HepG2 (cell line): Measurements from ENCODE around the gene ADAM19. TPM values are rescaled to one million over a fixed set of nuclear protein-coding genes. Genes with fewer than 3 reads are reported as not detected.

Source experiments
- ATAC-seq: fragments of 200-7000 bp; cut with Tn5 transposase; 3 replicates; pipeline ENCODE4 v1.9.1; 2020; ENCODE audit warnings: mild to moderate bottlenecking, moderate library complexity
- BruUV-seq: library from RNA; stranded (reverse); fragments of 400-500 nt; replicated peaks from 2 replicates; lab custom pipeline; 2021; lab: Mats Ljungman, UMichigan
- CTCF ChIA-PET: fragments of 300-600 bp; formaldehyde crosslinking; extraction: SDS; loops from one replicate; lab custom pipeline; 2021; ENCODE audit warnings: low total read pairs, inconsistent platforms, low intra/inter-chr PET ratio; lab: Yijun Ruan, JAX
- POLR2A ChIA-PET: fragments of 350-600 bp; sonication (Branson Sonifier 250); formaldehyde crosslinking; loops from one replicate; lab custom pipeline; 2020; ENCODE audit warnings: antibody characterized with exemption, inconsistent platforms; lab: Yijun Ruan, JAX
- DNase-seq: peaks from one replicate; pipeline ENCODE4 v3.0.0-alpha.2; 2015; ENCODE audit warnings: low spot score
- FAIRE-seq: peaks from 3 replicates; lab custom pipeline; 2011; peaks lifted over from hg19 to GRCh38; lab: Jason Lieb, UNC
- H2AFZ ChIP-seq: one replicate; pipeline ENCODE4 v1.6.1; 2011; ENCODE audit warnings: low read length, inconsistent platforms
- H3K27ac ChIP-seq: fragments of 300-600 bp; 3 replicates; pipeline ENCODE4 v1.8.0; 2011; ENCODE audit warnings: mixed run types, mild to moderate bottlenecking, mixed read lengths, low read length, inconsistent platforms; ENCODE audit not compliant: insufficient read depth; ENCODE audit errors: extremely low read length
- H3K27me3 ChIP-seq, 2 experiments: fragments of 200-600 bp in 1 of 2; 2 replicates in 1 of 2; 3 replicates in 1 of 2; pipeline versions ENCODE4 v1.6.0 to v1.8.0; 2011; ENCODE audit warnings: low read length in 2 of 2, mild to moderate bottlenecking in 2 of 2, moderate library complexity in 2 of 2, inconsistent platforms in 1 of 2; ENCODE audit not compliant: insufficient read depth in 2 of 2, control insufficient read depth in 1 of 2
- H3K36me3 ChIP-seq, 2 experiments: fragments of 200-600 bp in 1 of 2; replicated peaks in 1 of 2; 2 replicates in 1 of 2; 3 replicates in 1 of 2; pipeline versions ENCODE4 v1.5.1 to v1.8.0; 2011; ENCODE audit warnings: low read length in 2 of 2, inconsistent platforms in 1 of 2; ENCODE audit not compliant: insufficient read depth in 2 of 2, control insufficient read depth in 1 of 2
- H3K4me1 ChIP-seq: 2 replicates; pipeline ENCODE4 v1.5.1; 2012; ENCODE audit warnings: low read length, inconsistent platforms; ENCODE audit not compliant: insufficient read depth
- H3K4me2 ChIP-seq: 2 replicates; pipeline ENCODE4 v1.6.0; 2011; ENCODE audit warnings: low read depth, low read length, inconsistent platforms
- H3K4me3 ChIP-seq, 3 experiments: fragments of 200-600 bp in 1 of 3; sonication (generic), shearing (Covaris generic) in 1 of 3; replicated peaks in 1 of 3; 2 replicates each; pipeline ENCODE4 v1.5.1; 2011 to 2016; ENCODE audit warnings: low read length in 3 of 3, inconsistent platforms in 2 of 3, low read depth in 2 of 3, mild to moderate bottlenecking in 2 of 3, control low read depth in 1 of 3, mixed read lengths in 1 of 3; ENCODE audit not compliant: insufficient read depth in 1 of 3
- H3K79me2 ChIP-seq: one replicate; pipeline ENCODE4 v1.6.1; 2011; ENCODE audit warnings: low read length, inconsistent platforms; ENCODE audit not compliant: insufficient read depth
- H3K9ac ChIP-seq: 2 replicates; pipeline ENCODE4 v1.6.0; 2011; ENCODE audit warnings: mild to moderate bottlenecking, low read depth, low read length, inconsistent platforms; ENCODE audit not compliant: insufficient read depth
- H3K9me3 ChIP-seq: 2 replicates; pipeline ENCODE4 v1.5.1; 2012; ENCODE audit warnings: mild to moderate bottlenecking, low read length
- H4K20me1 ChIP-seq: 2 replicates; pipeline ENCODE4 v1.6.0; 2011; ENCODE audit warnings: inconsistent platforms, mild to moderate bottlenecking, low read length, moderate library complexity; ENCODE audit not compliant: insufficient read depth
- BCLAF1 ChIP-seq: fragments of 450-650 bp; IDR thresholded peaks from 2 replicates; pipeline ENCODE4 v1.6.1; 2017; ENCODE audit warnings: mild to moderate bottlenecking
- JUNB ChIP-seq: sonication (generic); formaldehyde crosslinking; IDR thresholded peaks from 2 replicates; pipeline ENCODE4 v1.8.0; 2022; ENCODE audit warnings: missing genetic modification reagents, mild to moderate bottlenecking, borderline replicate concordance
- NFKB2 ChIP-seq: sonication (generic); formaldehyde crosslinking; IDR thresholded peaks from 2 replicates; pipeline ENCODE4 v1.4.0; 2020; ENCODE audit warnings: missing genetic modification reagents, borderline replicate concordance
- SALL1 ChIP-seq: sonication (generic); formaldehyde crosslinking; IDR thresholded peaks from 2 replicates; pipeline ENCODE4 v1.8.0; 2022; ENCODE audit warnings: mild to moderate bottlenecking, missing genetic modification reagents
- ZNF629 ChIP-seq: sonication (generic); formaldehyde crosslinking; conservative IDR thresholded peaks from 2 replicates; pipeline ENCODE4 v1.5.0; 2020; ENCODE audit warnings: missing genetic modification reagents
- WGBS: methylation state at CpG from one replicate; pipeline ENCODE4 v1.1.6; 2017; ENCODE audit warnings: low lambda C conversion rate; 5-methylcytosine and 5-hydroxymethylcytosine counted together
- in situ Hi-C: cut with HindIII; loops from 2 replicates; pipeline ENCODE4 v1.10.0; 2017; ENCODE audit warnings: low pct_unique_long_range_greater_than_20kb; ENCODE audit not compliant: extremely low pct_ligation_motif_present
- intact Hi-C: fragments of 100-400 bp; cut with micrococcal nuclease; formaldehyde crosslinking; loops from one replicate; pipeline ENCODE4 v1.10.0; 2022; ENCODE audit not compliant: unreplicated experiment
- polyA plus RNA-seq, 8 experiments: library from polyadenylated mRNA; depleted of rRNA in 3 of 8; stranded (reverse) in 7 of 8; unstranded in 1 of 8; fragments of >200 nt; fragmentation: Illumina TruSeq in 4 of 8; extraction: Trizol in 4 of 8; gene quantifications; 2 replicates each; pipeline versions ENCODE4 v1.2.1 to v1.2.3, GENCODE V29; 2011 to 2016; ENCODE audit warnings: low read depth in 4 of 8, missing spikeins in 1 of 8, mixed read lengths in 1 of 8; ENCODE audit not compliant: insufficient read depth in 1 of 8
- total RNA-seq, 5 experiments: library from RNA; depleted of rRNA; stranded (reverse); fragments of >200 nt; fragmentation: Illumina TruSeq; extraction: Trizol; gene quantifications; 2 replicates each; pipeline ENCODE4 v1.2.3, GENCODE V29; 2016; ENCODE audit warnings: low read depth in 1 of 5

Gene ADAM19
- total and polyA plus RNA-seq, 2 of the 13 experiments (the other 11 are each of a cell fraction or from before 2014, with no cell fraction given) = 0.38 to 0.74 TPM

GRCh38 chr5:157469687-157470086, 105.9 kb downstream of the ADAM19 start (continued):
- TF ChIP-seq NFKB2 (no peak), JUNB (CRISPR knock-in tag) (no peak)
- TF ChIP-seq, all 625 proteins: peak for 0

- FAIRE-seq = no peak
- DNase-seq = no peak
- H3K27me3 ChIP-seq = 0 out of 5 replicates have a peak, but pooled peaks cover 0 to 3% of the 10 kb centered on the region in 2 experiments
- H4K20me1 ChIP-seq = no peaks in the 10 kb centered on the region
- ATAC-seq = no peak
- no peak overlapping the region for H2AFZ ChIP-seq
- intact Hi-C loops = no loop called here
- no peaks in the 10 kb centered on the region for H3K9me3 ChIP-seq
- H3K9ac ChIP-seq = no peak overlapping the region
- no peak overlapping the region for H3K27ac ChIP-seq
- CTCF ChIA-PET = no interaction called here
- H3K79me2 ChIP-seq = no peaks in the 10 kb centered on the region
- in situ Hi-C loops = no loop called here
- H3K4me1 ChIP-seq = no peaks in the 10 kb centered on the region
- POLR2A ChIA-PET = no interaction called here
- 50% methylated on average over 2 of the region's 7 CpGs for WGBS
- H3K4me2 ChIP-seq = no peak overlapping the region
- TF ChIP-seq SALL1 = no peak
- no peak for TF ChIP-seq BCLAF1
- TF ChIP-seq ZNF629 = peak; percentile 85
- BruUV-seq = no TSS peak
- no peaks in the 10 kb centered on the region for H3K36me3 ChIP-seq
- no peak overlapping the region for H3K4me3 ChIP-seq
Measured at GRCh38 chr5:157469073-157469472, 106.5 kb downstream of the ADAM19 start.
